Effector memory CD4-positive, alpha-beta T cell (primary cell): Measurements from ENCODE around the gene AZIN2.
"Not testable (repeated sequence)": the region's sequence is repeated elsewhere in the genome, so short reads cannot be mapped to it uniquely, and the experiment has no call there.

Experiments used
- DNase-seq, 3 donors: peaks; one replicate each; pipeline ENCODE4 v3.0.0-alpha.2; 2020
- H3K27ac ChIP-seq: 2 replicates; pipeline ENCODE4 v1.7.0; 2013; ENCODE audit warnings: mild to moderate bottlenecking, low read length, moderate library complexity; ENCODE audit not compliant: insufficient read depth, poor library complexity, severe bottlenecking
- H3K27me3 ChIP-seq: replicated peaks from 2 replicates; pipeline ENCODE4 v1.7.0; 2013; ENCODE audit warnings: mild to moderate bottlenecking, low read length; ENCODE audit not compliant: insufficient read depth, control insufficient read depth, poor library complexity, severe bottlenecking
- H3K36me3 ChIP-seq: 2 replicates; pipeline ENCODE4 v1.7.0; 2013; ENCODE audit warnings: mild to moderate bottlenecking, low read length, moderate library complexity; ENCODE audit not compliant: control insufficient read depth, insufficient read depth
- H3K4me1 ChIP-seq: 2 replicates; pipeline ENCODE4 v1.7.0; 2013; ENCODE audit warnings: low read length, mild to moderate bottlenecking; ENCODE audit not compliant: control insufficient read depth, insufficient read depth, poor library complexity, severe bottlenecking
- H3K4me3 ChIP-seq: 2 replicates; pipeline ENCODE4 v1.7.0; 2013; ENCODE audit warnings: low read length, low read depth, mild to moderate bottlenecking; ENCODE audit not compliant: insufficient read depth, poor library complexity, severe bottlenecking
- H3K9me3 ChIP-seq: 2 replicates; pipeline ENCODE4 v1.7.0; 2013; ENCODE audit warnings: mild to moderate bottlenecking, low read length, moderate library complexity; ENCODE audit not compliant: control insufficient read depth

AZIN2 gene

DNA sequence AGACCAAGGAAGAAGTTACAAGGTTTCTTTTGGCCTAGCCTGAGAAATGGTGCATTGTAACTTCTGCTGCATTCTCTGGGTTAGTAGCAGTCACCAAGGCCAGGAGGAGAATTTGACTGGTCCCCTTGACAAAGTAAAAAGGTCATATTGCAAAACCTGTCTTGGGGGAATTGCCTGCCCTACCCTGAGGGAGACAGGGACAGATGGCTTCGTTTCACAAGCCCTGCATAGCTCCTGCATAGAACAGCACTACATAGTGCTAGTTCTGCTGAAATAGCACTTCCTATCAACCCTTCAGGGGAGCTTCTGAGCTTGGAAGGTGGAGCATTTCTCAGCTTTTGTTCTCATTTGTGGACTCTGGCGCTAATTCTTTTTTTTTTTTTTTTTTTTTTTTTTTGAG lies 23.9 kb upstream of the AZIN2 start:
- Histone ChIP-seq H3K9me3 (no peaks in the 10 kb centered on the region), H3K27me3 (no peaks in the 10 kb centered on the region), H3K4me1 (no peaks in the 10 kb centered on the region), H3K27ac (no peak overlapping the region), H3K4me3 (no peak overlapping the region), H3K36me3 (no peaks in the 10 kb centered on the region)
- no peak for DNase-seq

DNA sequence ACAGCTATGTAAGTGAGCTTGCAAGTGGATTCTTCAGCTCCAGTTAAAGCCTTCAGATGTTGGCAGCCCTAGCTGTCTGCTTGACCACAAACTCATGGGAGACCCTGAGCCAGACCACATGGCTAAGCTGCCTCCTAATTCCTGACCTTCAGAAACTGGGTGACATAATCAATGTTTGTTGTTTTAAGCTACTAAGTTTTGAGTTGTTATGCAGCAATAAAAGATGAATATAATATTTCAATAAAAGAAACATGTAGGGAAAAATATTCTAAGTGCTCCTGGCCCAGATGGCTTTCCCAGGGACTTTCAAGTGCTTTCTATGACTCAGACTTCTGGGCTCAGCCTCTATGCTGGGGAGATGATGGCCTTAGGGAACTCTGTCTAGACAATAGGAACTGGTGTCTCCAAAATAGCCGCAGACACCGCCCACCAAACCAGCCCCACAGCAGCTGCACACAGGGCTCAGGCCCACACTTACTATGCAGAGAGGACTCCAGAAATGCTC lies 20.3 kb upstream of the AZIN2 start:
- Histone ChIP-seq H3K9me3 (peaks cover 7% of the 10 kb centered on the region), H3K4me3 (no peak overlapping the region), H3K4me1 (no peaks in the 10 kb centered on the region), H3K27me3 (no peaks in the 10 kb centered on the region), H3K36me3 (no peaks in the 10 kb centered on the region), H3K27ac (no peak overlapping the region)
- no peak for DNase-seq

DNA sequence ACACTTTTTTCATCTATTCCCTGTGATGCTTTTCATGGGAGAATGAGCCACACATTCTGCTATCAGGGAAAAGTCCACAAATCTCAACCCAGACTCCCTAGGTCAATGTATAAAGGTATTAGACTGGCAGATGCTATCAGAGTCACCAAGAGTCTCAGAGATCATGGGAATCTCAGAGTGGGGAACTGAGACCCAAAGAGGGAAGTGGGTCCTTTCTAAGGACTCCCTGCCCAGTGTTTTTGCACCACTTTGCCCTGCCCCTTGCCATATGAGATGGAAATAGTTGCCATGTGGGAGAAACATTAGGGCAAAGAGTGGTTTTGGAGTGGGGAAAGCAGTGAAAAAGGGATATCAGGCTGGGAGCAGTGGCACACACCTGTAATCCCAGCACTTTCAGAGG lies 19.1 kb upstream of the AZIN2 start:
- H3K27me3 ChIP-seq: no peaks in the 10 kb centered on the region
- DNase-seq: no peak
- H3K27ac ChIP-seq: no peak overlapping the region
- no peaks in the 10 kb centered on the region for H3K4me1 ChIP-seq
- H3K4me3 ChIP-seq: no peak overlapping the region
- no peaks in the 10 kb centered on the region for H3K36me3 ChIP-seq
- H3K9me3 ChIP-seq: peaks cover 7% of the 10 kb centered on the region

DNA sequence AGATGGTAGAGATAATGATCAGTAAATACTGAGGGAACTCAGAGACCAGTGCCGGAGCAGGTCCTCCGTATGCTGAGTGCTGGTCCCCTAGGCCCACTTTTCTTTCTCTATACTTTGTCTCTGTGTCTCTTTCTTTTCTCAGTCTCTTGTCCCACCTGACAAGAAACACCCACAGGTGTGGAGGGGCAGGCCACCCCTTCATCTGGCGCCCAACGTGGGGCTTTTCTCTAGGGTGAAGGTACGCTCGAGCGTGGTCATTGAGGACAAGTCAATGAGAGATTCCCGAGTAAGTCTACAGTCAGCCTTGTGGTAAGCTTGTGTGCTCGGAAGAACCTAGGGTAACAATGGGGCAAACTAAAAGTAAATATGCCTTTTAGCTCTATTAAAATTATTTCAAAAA lies 16.7 kb upstream of the AZIN2 start:
- not testable (repeated sequence) for H3K27me3 ChIP-seq, H3K9me3 ChIP-seq, H3K4me1 ChIP-seq, H3K36me3 ChIP-seq, H3K4me3 ChIP-seq, H3K27ac ChIP-seq, DNase-seq

DNA sequence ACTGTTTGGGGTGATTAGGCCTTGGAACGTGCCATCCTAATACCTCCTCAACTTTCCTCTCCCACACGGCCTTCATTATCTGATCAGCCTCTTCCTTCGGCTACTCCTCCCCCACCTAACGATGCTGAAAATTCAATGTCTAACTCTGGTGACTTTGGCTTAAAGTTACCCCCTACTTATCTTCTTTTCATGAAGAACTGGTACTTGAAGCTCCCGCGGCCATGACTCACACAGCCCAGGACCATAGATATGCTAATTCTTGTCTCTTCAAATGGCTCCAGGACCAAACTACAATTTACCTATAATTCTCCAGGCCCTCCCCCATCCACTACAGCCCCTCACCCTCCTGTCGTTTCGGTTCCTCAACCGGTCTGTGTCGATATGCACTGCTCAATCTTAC lies 15.7 kb upstream of the AZIN2 start:
- Histone ChIP-seq H3K4me1 (no peaks in the 10 kb centered on the region), H3K27ac (no peak overlapping the region), H3K4me3 (no peak overlapping the region), H3K36me3 (no peaks in the 10 kb centered on the region), H3K9me3 (peaks cover 7% of the 10 kb centered on the region), H3K27me3 (no peaks in the 10 kb centered on the region)
- DNase-seq: no peak

DNA sequence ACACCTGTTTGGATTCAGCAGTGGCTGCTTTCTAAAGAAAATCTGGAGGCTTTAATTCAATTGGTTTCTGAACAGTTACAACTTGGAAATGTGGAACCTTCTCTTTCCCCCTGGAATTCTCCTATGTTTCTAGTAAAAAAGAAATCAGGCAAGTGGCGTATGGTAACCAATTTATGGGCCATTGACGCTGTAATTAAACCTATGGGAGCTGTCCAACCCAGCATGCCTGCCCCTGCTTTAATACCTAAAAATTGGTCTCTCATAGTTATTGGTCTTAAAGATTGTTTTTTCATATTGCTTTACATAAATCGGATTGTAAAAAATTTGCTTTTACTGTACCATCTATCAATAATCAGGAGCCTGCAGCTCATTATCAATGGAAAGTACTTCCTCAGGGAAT lies 14.5 kb upstream of the AZIN2 start:
- H3K36me3 ChIP-seq, H3K4me3 ChIP-seq, H3K27ac ChIP-seq, DNase-seq, H3K9me3 ChIP-seq, H3K4me1 ChIP-seq, H3K27me3 ChIP-seq: not testable (repeated sequence)

DNA sequence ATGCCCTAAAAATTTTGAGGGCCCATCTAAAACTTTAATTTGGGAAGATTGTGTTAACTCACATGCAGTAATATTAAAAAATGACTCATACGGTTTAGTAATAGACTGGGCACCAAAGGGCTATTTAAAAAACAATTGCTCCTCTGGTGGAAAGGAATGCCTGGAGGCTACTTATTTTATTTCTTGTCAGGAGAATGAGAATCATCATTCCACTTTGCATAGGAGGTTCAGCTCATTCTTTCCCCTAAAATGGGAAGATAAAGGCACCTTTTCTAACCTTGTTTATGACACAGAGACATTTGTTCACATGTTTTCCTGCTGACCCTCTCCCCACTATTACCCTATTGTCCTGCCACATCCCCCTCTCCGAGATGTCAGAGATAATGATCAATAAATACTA lies 12.8 kb upstream of the AZIN2 start:
- not testable (repeated sequence) for H3K27ac ChIP-seq, H3K4me3 ChIP-seq, H3K4me1 ChIP-seq, H3K9me3 ChIP-seq, H3K36me3 ChIP-seq, H3K27me3 ChIP-seq, DNase-seq

DNA sequence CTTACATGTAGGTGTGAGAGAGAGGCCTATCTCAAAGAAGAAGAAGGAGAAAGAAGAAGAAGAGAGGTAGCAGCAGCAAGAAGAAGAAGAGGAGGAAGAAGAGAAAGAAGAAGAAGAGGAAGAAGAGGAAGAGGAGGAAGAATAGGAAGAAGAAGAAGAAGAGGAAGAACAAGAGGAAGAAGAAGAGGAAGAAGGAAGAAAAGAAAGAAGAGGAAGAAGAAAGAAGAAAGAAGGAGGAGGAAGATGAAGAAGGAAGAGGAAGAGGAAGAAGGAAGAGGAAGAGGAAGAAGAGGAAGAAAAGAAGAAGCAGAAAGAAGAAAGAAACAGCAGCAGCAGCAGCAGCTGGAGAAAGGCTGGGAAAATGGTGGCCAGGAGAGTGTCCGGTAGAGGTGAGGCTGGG lies 10.3 kb upstream of the AZIN2 start:
- Histone ChIP-seq H3K4me1 (no peaks in the 10 kb centered on the region), H3K9me3 (no peaks in the 10 kb centered on the region), H3K4me3 (no peak overlapping the region), H3K27ac (no peak overlapping the region), H3K36me3 (no peaks in the 10 kb centered on the region), H3K27me3 (no peaks in the 10 kb centered on the region)
- DNase-seq: no peak

DNA sequence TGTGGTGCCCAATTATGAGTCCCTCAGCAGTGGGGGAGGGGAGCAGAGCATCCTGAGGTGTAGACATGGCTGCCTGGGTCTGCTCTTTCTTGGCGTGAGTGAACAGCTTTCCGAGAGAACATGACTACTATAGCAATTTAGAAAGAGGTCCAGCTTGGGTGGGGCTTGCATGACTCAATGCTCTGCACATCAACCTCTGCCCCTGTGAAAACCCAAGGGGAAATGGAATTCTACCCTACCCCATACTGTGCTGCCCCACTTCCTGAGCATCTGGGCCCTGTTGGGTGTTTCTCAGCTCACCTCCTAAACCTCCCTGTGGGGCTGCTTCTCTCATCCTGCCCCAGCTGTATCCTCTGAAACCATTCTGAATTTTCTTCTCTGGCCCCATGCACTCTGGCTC lies 8.2 kb upstream of the AZIN2 start:
- H3K36me3 ChIP-seq: no peaks in the 10 kb centered on the region
- no peak overlapping the region for H3K4me3 ChIP-seq
- H3K9me3 ChIP-seq: no peaks in the 10 kb centered on the region
- no peaks in the 10 kb centered on the region for H3K27me3 ChIP-seq
- H3K27ac ChIP-seq: no peak overlapping the region
- DNase-seq: no peak
- H3K4me1 ChIP-seq: no peaks in the 10 kb centered on the region

DNA sequence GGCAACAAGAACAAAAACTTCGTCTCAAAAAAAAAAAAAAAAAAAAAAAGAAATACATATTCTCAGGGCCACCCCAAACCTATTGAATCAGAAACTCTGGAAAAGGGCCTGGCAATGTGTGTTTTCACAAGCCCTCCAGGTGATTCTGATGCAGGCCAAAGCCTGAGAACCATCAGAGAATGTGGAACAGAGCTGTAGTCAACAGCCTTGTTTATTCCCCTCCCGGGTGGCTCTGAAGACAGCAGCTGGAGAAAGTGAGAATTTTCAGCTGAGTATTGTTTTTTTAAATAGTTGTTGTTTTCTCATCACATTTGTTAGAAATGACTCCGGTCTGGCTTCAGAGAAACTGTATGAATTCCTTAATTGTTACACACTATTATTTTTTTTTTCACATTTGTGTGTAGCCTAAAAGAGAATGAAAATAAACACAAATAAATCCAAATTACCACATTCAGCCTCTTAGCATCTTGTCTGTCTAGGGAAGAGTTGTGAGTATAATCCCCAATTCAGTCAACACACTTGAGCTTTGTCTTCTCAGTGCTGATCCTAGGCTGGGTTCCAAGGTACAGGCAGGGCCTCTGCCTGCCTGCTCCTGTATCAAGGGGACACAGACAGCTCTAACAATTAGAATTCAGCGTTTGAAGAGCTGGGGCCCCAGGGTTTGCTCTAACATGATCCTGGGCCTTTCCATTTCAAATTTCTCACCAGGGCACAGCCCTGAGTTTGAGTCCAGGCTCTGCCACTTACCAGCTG lies 6.6 kb upstream of the AZIN2 start:
- Histone ChIP-seq H3K4me3 (no peak overlapping the region), H3K4me1 (no peaks in the 10 kb centered on the region), H3K9me3 (no peaks in the 10 kb centered on the region), H3K36me3 (no peaks in the 10 kb centered on the region), H3K27ac (no peak overlapping the region), H3K27me3 (no peaks in the 10 kb centered on the region)
- DNase-seq: no peak
